ENCODE measurements around the gene CHRNB2.
"Not testable (repeated sequence)": the region's sequence is repeated elsewhere in the genome, so short reads cannot be mapped to it uniquely, and the experiment has no call there.

- not testable (repeated sequence) for TF ChIP-seq POLR2A (IDR thresholded peaks at IDR 0.05; ENCODE audit: low read depth, low read length); CTCF (IDR thresholded peaks at IDR 0.05; ENCODE audit: extremely low read depth in 1 of 2, insufficient read depth in 1 of 2, low read depth in 1 of 2, low read length in 2 of 2)
Observed at GRCh38 chr1:154531950-154532349, 35.6 kb upstream of the CHRNB2 start.
